Activated naive CD4-positive, alpha-beta T cell treated with anti-CD3 and anti-CD28 coated beads, Interleukin-2, amount 10 ng/mL, durations not matched to agents 7 days and 5 days (primary cell): ENCODE data around the gene CNNM4.

Source experiments
- CTCF ChIA-PET: fragments of 350-600 bp; sonication (Branson Sonifier 250); formaldehyde crosslinking; loops from one replicate; lab custom pipeline; 2021; ENCODE audit warnings: antibody characterized with exemption; lab: Charles Lee
- DNase-seq: peaks from one replicate; pipeline ENCODE4 v3.0.0-alpha.2; 2020
- H3K27ac Mint-ChIP-seq: one replicate; pipeline ENCODE4 v1.8.0; 2021; ENCODE audit warnings: mild to moderate bottlenecking, moderate library complexity, mixed read lengths
- H3K27me3 Mint-ChIP-seq: one replicate; pipeline ENCODE4 v1.8.0; 2021; ENCODE audit warnings: mild to moderate bottlenecking, mixed read lengths
- H3K36me3 Mint-ChIP-seq: one replicate; pipeline ENCODE4 v1.8.0; 2021; ENCODE audit warnings: mixed read lengths
- H3K4me1 Mint-ChIP-seq: one replicate; pipeline ENCODE4 v1.8.0; 2021; ENCODE audit warnings: mixed read lengths
- H3K4me3 Mint-ChIP-seq: one replicate; pipeline ENCODE4 v1.8.0; 2021; ENCODE audit warnings: mild to moderate bottlenecking, moderate library complexity, mixed read lengths
- H3K9me3 Mint-ChIP-seq: one replicate; pipeline ENCODE4 v1.8.0; 2021; ENCODE audit warnings: mixed read lengths

CNNM4 gene

GRCh38 chr2:96819128-96819875 lies 58.6 kb downstream of the CNNM4 start:
- H3K27ac Mint-ChIP-seq = no peak overlapping the region
- peaks cover 38% of the 10 kb centered on the region for H3K36me3 Mint-ChIP-seq
- CTCF ChIA-PET = interaction anchor here (1.0 to 2.1 kb wide), 3 partner anchors 13 to 39 kb away, joined by 3 to 6 read pairs (median 3); partner anchors contain the start of gene ANKRD39
- H3K4me1 Mint-ChIP-seq = peaks cover 58% of the 10 kb centered on the region
- peak overlapping the region; percentile 85 for H3K4me3 Mint-ChIP-seq
- H3K9me3 Mint-ChIP-seq = no peaks in the 10 kb centered on the region
- H3K27me3 Mint-ChIP-seq = no peaks in the 10 kb centered on the region
- no peak for DNase-seq

GRCh38 chr2:96819876-96820511 lies 59.3 kb downstream of the CNNM4 start:
- H3K27ac Mint-ChIP-seq = peak overlapping the region; percentile 22
- peaks cover 56% of the 10 kb centered on the region for H3K4me1 Mint-ChIP-seq
- no peaks in the 10 kb centered on the region for H3K27me3 Mint-ChIP-seq
- no peak for DNase-seq
- CTCF ChIA-PET = interaction anchor here (1.0 to 1.5 kb wide), 4 partner anchors 12 to 292 kb away, joined by 3 to 4 read pairs (median 4); no protein-coding TSS in a partner anchor
- no peak overlapping the region for H3K4me3 Mint-ChIP-seq
- H3K9me3 Mint-ChIP-seq = no peaks in the 10 kb centered on the region
- H3K36me3 Mint-ChIP-seq = peaks cover 43% of the 10 kb centered on the region

- Mint-ChIP-seq H3K4me1 (peaks cover 50% of the 10 kb centered on the region), H3K27me3 (no peaks in the 10 kb centered on the region), H3K27ac (peak overlapping the region; percentile 0), H3K36me3 (peaks cover 48% of the 10 kb centered on the region), H3K4me3 (no peak overlapping the region), H3K9me3 (no peaks in the 10 kb centered on the region)
- no peak for DNase-seq
- CTCF ChIA-PET = interaction anchor here (0.7 to 1.5 kb wide), 3 partner anchors 129 to 291 kb away, joined by 3 to 4 read pairs (median 4); no protein-coding TSS in a partner anchor
Measured at GRCh38 chr2:96821113-96821675, 60.5 kb downstream of the CNNM4 start.

DNA sequence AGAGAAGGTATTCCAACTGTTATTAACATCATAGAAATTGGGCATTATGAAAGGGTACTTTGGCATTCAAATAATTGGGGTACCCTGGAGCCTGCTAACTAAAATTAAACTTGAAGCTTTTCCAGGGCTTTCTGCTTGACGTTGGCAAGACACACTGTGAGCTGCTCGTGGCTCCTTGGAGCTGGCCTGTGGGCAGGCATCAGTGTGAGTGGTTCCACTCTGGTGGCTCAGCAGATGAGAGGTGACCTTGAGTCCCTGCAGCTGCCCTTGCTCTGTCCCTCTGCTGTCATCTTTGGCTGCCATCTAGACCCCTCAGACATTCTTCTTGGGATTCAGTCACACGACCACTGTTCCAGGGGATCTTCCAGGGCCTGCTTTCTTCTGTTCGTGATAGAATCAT lies 62.1 kb downstream of the CNNM4 start:
- peaks cover 47% of the 10 kb centered on the region for H3K36me3 Mint-ChIP-seq
- H3K27me3 Mint-ChIP-seq = no peaks in the 10 kb centered on the region
- CTCF ChIA-PET = no interaction called here
- no peaks in the 10 kb centered on the region for H3K9me3 Mint-ChIP-seq
- peaks cover 42% of the 10 kb centered on the region for H3K4me1 Mint-ChIP-seq
- no peak overlapping the region for H3K27ac Mint-ChIP-seq
- no peak overlapping the region for H3K4me3 Mint-ChIP-seq
- DNase-seq = no peak

- DNase-seq = no peak
- CTCF ChIA-PET = no interaction called here
- Mint-ChIP-seq H3K4me1 (peaks cover 38% of the 10 kb centered on the region), H3K27ac (no peak overlapping the region), H3K27me3 (no peaks in the 10 kb centered on the region), H3K4me3 (no peak overlapping the region), H3K36me3 (peaks cover 44% of the 10 kb centered on the region), H3K9me3 (no peaks in the 10 kb centered on the region)
Measured at GRCh38 chr2:96823198-96823597, 62.5 kb downstream of the CNNM4 start.

DNA sequence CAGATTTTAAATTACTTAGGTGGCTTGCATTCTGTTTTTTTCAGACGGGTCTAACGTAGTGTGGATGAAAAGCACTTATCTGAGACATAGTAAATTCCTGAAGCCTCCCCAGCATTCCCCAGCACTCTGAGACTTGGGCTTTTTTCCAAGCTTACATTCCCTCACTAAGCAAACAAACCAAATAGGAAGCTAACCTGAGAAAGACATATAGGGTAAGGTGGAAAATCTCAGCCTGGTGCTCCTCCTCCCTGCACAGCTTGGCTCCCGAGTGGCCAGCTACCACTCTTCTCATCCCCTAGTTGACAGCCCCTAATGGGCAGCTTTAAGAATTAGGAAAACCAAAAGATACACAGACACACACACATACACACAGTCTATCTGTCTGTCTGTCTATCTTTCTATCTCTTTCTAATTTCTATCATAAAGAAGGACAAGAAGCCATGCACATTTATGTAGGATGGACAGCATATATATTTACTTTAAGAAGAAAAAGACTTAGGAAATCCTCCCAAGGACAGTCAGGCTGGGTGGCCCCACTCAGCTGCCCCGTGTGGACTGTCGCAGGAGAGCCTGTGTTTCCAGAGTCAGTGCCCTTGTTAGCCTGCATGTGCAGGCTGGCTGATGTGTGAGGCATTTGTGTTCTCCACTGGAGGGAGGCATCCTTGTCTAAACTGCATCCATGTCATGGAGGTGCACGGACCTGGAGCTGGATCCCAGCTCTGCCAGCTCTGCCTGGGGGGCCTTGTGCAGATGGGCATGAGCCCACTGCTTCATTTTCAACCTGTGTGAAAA lies 63.6 kb downstream of the CNNM4 start:
- peaks cover 27% of the 10 kb centered on the region for H3K4me1 Mint-ChIP-seq
- H3K27ac Mint-ChIP-seq = peak overlapping the region; percentile 14
- CTCF ChIA-PET = no interaction called here
- no peaks in the 10 kb centered on the region for H3K27me3 Mint-ChIP-seq
- H3K36me3 Mint-ChIP-seq = peaks cover 42% of the 10 kb centered on the region
- no peaks in the 10 kb centered on the region for H3K9me3 Mint-ChIP-seq
- no peak for DNase-seq
- no peak overlapping the region for H3K4me3 Mint-ChIP-seq

DNA sequence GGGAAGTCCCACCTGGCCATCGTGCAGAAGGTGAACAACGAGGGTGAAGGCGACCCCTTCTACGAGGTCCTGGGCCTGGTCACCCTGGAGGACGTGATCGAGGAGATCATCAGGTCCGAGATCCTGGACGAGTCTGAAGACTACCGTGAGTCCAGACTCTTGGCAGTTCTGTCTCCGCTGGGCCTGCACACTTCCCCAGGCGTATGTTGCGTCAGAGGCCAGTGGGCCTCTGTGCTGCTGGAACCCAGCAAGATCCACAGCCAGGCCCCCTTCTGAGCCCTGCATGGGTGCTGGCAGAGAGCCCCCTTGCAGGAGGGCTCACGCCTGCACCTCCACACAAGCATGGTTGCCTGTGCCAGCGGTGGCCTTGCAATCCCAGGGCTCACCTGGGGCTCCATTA lies 64.4 kb downstream of the CNNM4 start:
- DNase-seq = no peak
- Mint-ChIP-seq H3K9me3 (no peaks in the 10 kb centered on the region), H3K4me1 (peaks cover 20% of the 10 kb centered on the region), H3K27ac (no peak overlapping the region), H3K4me3 (no peak overlapping the region), H3K27me3 (no peaks in the 10 kb centered on the region), H3K36me3 (peaks cover 40% of the 10 kb centered on the region)
- CTCF ChIA-PET = no interaction called here

DNA sequence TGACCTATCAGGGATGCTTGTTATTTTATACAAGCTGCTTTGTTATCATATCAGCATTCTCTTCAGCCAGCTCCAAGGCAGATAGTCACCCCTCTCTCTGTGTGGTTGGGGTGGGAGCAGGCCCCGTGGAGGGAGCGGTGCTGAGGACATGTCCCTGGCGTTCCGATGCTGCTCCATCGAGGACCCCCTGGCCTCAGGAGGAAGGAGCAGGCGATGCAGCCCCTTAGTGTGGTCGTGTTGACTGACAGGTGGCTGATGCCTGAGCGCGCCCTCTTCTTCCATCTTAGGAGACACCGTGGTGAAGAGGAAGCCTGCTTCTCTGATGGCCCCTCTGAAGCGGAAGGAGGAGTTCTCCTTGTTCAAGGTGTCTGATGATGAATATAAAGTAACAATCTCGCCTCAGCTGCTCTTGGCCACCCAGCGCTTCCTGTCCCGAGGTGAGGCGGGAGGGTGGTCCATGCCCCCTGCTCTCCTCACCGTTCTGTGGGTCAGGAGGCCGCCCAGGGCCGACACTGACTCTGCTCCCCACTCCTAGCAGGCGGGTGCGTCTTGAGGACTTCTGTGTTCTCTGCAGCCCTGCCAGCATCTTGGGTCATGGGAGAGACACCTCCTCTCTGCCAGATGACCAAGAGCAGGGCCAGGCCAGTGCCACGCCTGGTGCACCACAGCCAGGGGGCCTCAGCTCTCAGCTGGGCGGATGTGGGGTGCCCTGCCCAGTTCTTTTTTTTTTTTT lies 66.0 kb downstream of the CNNM4 start:
- Mint-ChIP-seq H3K9me3 (no peaks in the 10 kb centered on the region), H3K27me3 (no peaks in the 10 kb centered on the region), H3K4me3 (no peak overlapping the region), H3K36me3 (peaks cover 43% of the 10 kb centered on the region), H3K4me1 (peaks cover 3% of the 10 kb centered on the region), H3K27ac (no peak overlapping the region)
- no peak for DNase-seq
- CTCF ChIA-PET = interaction anchor here (0.7 kb wide), 1 partner anchor 130 kb away, joined by 3 read pairs; no protein-coding TSS in a partner anchor

DNA sequence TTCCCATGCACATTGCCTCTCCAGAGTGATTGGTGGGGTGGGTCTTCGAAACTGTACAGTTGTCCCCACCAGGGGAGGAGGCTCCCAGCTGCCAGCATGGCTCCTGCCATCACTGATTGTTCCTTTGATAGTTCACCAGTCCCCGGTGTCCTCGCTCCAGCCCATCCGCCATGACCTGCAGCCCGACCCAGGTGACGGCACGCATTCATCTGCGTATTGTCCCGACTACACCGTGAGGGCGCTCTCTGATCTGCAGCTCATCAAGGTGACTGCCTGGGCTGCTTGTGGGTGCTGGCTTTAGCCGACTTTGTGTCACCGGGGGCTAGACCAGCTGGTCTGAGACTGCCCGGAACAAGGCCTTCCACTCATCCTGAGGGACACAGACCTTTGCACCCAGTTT lies 67.7 kb downstream of the CNNM4 start:
- CTCF ChIA-PET = interaction anchor here (0.6 kb wide), 1 partner anchor 885 kb away, joined by 3 read pairs; no protein-coding TSS in a partner anchor
- Mint-ChIP-seq H3K27me3 (no peaks in the 10 kb centered on the region), H3K27ac (peak overlapping the region; percentile 11), H3K36me3 (peaks cover 49% of the 10 kb centered on the region), H3K9me3 (no peaks in the 10 kb centered on the region), H3K4me3 (no peak overlapping the region), H3K4me1 (no peaks in the 10 kb centered on the region)
- no peak for DNase-seq

GRCh38 chr2:96828874-96829273 lies 68.2 kb downstream of the CNNM4 start:
- CTCF ChIA-PET = interaction anchor here (0.6 kb wide), 1 partner anchor 886 kb away, joined by 3 read pairs; no protein-coding TSS in a partner anchor
- Mint-ChIP-seq H3K27ac (no peak overlapping the region), H3K4me3 (no peak overlapping the region), H3K36me3 (peaks cover 52% of the 10 kb centered on the region), H3K27me3 (no peaks in the 10 kb centered on the region), H3K4me1 (no peaks in the 10 kb centered on the region), H3K9me3 (no peaks in the 10 kb centered on the region)
- no peak for DNase-seq

DNA sequence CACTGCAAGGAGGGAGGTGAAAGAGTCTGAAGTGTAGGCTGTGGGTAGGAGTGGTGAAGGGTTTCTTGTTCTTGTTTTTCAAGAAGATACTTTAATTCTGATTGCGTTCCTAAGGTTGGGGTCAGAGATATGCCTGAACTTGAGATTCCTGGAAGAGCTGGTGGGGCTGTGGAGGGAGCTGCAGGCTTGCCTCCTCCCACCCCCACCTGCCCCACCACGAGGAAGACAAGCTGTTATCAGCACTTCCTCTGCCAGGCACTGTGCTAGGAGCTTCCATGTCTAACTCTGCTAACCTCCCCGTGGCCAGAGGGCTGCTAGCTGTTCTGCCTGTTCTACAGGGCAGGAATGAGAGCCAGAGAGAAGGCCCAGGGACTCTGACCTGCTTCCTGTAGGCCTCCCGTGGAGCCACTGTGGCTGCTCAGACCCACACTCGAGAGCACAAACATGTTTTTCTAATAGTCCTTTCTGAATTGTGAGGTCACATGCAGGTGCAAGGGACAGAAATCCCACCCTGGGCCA lies 69.4 kb downstream of the CNNM4 start:
- CTCF ChIA-PET = no interaction called here

DNA sequence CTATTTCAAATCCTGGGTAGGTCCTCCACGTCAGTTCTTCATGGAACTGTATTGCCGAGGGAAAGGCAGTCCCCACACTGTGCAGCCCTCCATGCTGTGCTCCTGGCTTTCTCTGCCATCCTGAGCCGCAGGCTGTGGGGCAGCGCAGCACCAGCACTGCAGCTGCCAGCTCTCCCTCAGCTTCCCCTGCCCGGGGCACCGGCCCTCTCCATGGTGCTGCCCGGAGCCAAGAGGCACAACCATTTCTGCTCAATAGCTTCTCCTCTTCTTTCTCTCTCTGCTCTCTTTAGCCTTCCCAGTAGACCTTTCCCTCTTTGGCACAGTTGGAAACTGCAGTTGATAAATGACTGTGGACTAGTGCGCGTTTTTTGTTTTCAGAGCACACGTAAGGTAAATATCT lies 71.0 kb downstream of the CNNM4 start:
- CTCF ChIA-PET = interaction anchor here (1.1 kb wide), 1 partner anchor 12 kb away, joined by 3 read pairs; no protein-coding TSS in a partner anchor
- no peak overlapping the region for H3K4me3 Mint-ChIP-seq
- no peaks in the 10 kb centered on the region for H3K4me1 Mint-ChIP-seq
- peak overlapping the region; percentile 28 for H3K27ac Mint-ChIP-seq
- no peak for DNase-seq
- H3K36me3 Mint-ChIP-seq = peaks cover 51% of the 10 kb centered on the region
- no peaks in the 10 kb centered on the region for H3K9me3 Mint-ChIP-seq
- H3K27me3 Mint-ChIP-seq = no peaks in the 10 kb centered on the region

More for the DNA sequence above, 69.4 kb downstream of the CNNM4 start:
- Mint-ChIP-seq H3K27ac (no peak overlapping the region), H3K27me3 (no peaks in the 10 kb centered on the region), H3K4me1 (no peaks in the 10 kb centered on the region), H3K9me3 (no peaks in the 10 kb centered on the region), H3K4me3 (no peak overlapping the region), H3K36me3 (peaks cover 52% of the 10 kb centered on the region)
- DNase-seq = no peak

- Mint-ChIP-seq H3K27ac (no peak overlapping the region), H3K4me3 (no peak overlapping the region), H3K36me3 (peaks cover 53% of the 10 kb centered on the region), H3K4me1 (no peaks in the 10 kb centered on the region), H3K27me3 (no peaks in the 10 kb centered on the region), H3K9me3 (no peaks in the 10 kb centered on the region)
- CTCF ChIA-PET = interaction anchor here (1.1 kb wide), 1 partner anchor 13 kb away, joined by 3 read pairs; no protein-coding TSS in a partner anchor
- DNase-seq = no peak
Measured at GRCh38 chr2:96832408-96832753, 71.7 kb downstream of the CNNM4 start.
